ENCODE measurements around the gene HUWE1. TPM values are rescaled to one million over a fixed set of nuclear protein-coding genes. Genes with fewer than 3 reads are reported as not detected.

The HUWE1 gene
- total and polyA plus RNA-seq, 2 donors (not counting 1 experiment from before 2014, with no cell fraction given), result 45.2 to 210 TPM

DNA sequence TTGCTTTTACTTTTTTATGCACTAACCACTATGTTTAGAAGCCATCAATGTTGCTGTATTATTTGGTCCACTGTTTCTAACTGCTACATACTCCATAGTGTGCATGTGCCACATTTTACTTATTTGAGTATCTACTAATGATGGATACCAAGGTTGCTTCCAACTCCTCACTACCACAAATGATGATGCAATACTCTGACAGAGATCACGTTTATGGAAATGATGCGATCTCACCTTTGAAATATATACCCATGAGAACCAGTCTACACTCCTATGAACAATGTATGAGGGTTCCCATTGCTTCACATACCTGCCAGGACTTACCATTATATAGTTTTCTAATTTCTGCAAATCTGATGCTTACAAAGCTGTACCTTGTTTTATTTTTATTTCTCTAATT is 44.2 kb downstream of the HUWE1 start:
- H3K36me3 ChIP-seq (replicated peaks in 1 of 2; ENCODE audit: control extremely low read depth in 1 of 2, control insufficient read depth in 1 of 2, extremely low read depth in 1 of 2, insufficient read depth in 2 of 2, low read length in 1 of 2), result peaks cover 1 to 55% of the 10 kb centered on the region in 2 experiments
- H3K27ac Mint-ChIP-seq, result no peak overlapping the region

DNA sequence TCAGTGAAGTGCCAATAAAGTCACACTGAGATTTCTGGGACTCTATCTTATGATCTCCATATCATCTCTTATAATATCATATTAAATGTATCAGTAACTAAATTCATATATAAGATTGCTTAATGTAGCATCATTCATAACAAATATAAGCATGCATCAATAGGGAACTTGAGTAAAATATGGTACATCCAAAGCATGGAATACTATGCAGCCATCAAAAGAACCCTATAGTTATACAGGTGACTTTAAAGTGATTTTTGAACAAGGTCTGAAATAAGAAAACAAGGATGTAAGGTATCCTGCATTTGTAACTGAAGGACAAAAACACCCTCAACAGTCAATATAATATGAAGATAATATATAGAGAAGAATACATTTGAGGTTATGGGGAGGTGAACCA is 47.3 kb downstream of the HUWE1 start:
- ChIA-PET POLR2A (no interaction called here), CTCF (no interaction called here)
- no peak overlapping the region for H3K9ac ChIP-seq (ENCODE audit: low read length)
- H3K4me2 ChIP-seq (replicated peaks; ENCODE audit: low read depth, low read length, poor library complexity, severe bottlenecking), result no peak overlapping the region
- DNase-seq (no peak), ATAC-seq (ENCODE audit: low read depth) (no peak)
- H3K9me3 ChIP-seq (ENCODE audit: control extremely low read depth in 1 of 3, control insufficient read depth in 2 of 3, insufficient read depth in 1 of 3, low read length in 2 of 3), result no peaks in the 10 kb centered on the region
- no peak overlapping the region for H3K27ac ChIP-seq (ENCODE audit: low read length in 2 of 2)
- intact Hi-C loops (cut with micrococcal nuclease), result no loop called here
- H3K79me2 ChIP-seq (ENCODE audit: control insufficient read depth, insufficient read depth, low read length), result no peaks in the 10 kb centered on the region
- H3K36me3 ChIP-seq (replicated peaks in 1 of 2; ENCODE audit: control extremely low read depth in 1 of 2, control insufficient read depth in 1 of 2, extremely low read depth in 1 of 2, insufficient read depth in 2 of 2, low read length in 1 of 2), result peaks cover 4 to 41% of the 10 kb centered on the region in 2 experiments
- Mint-ChIP-seq H3K4me1 (no peaks in the 10 kb centered on the region), H3K27me3 (no peaks in the 10 kb centered on the region), H3K9me3 (ENCODE audit: insufficient read depth) (no peaks in the 10 kb centered on the region), H3K27ac (no peak overlapping the region), H3K4me3 (no peak overlapping the region)
- no peaks in the 10 kb centered on the region for H3K4me1 ChIP-seq (ENCODE audit: control insufficient read depth in 2 of 2, insufficient read depth in 2 of 2, low read length in 2 of 2)
- H3K4me3 ChIP-seq (ENCODE audit: control extremely low read depth in 1 of 5, extremely low read depth in 1 of 5, insufficient read depth in 1 of 5, low read depth in 2 of 5, low read length in 4 of 5), result no peak overlapping the region
- H4K20me1 ChIP-seq (ENCODE audit: control insufficient read depth, insufficient read depth, low read length, poor library complexity, severe bottlenecking), result no peaks in the 10 kb centered on the region
- no peaks in the 10 kb centered on the region for H3K27me3 ChIP-seq (replicated peaks in 1 of 4; ENCODE audit: control extremely low read depth in 1 of 4, control insufficient read depth in 3 of 4, insufficient read depth in 4 of 4, low read length in 3 of 4)
- TF ChIP-seq, protein P1, sequence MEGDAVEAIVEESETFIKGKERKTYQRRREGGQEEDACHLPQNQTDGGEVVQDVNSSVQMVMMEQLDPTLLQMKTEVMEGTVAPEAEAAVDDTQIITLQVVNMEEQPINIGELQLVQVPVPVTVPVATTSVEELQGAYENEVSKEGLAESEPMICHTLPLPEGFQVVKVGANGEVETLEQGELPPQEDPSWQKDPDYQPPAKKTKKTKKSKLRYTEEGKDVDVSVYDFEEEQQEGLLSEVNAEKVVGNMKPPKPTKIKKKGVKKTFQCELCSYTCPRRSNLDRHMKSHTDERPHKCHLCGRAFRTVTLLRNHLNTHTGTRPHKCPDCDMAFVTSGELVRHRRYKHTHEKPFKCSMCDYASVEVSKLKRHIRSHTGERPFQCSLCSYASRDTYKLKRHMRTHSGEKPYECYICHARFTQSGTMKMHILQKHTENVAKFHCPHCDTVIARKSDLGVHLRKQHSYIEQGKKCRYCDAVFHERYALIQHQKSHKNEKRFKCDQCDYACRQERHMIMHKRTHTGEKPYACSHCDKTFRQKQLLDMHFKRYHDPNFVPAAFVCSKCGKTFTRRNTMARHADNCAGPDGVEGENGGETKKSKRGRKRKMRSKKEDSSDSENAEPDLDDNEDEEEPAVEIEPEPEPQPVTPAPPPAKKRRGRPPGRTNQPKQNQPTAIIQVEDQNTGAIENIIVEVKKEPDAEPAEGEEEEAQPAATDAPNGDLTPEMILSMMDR (IDR thresholded peaks at IDR 0.05), result no peak
- TF ChIP-seq EZH2 (IDR thresholded peaks at IDR 0.05; ENCODE audit: borderline replicate concordance, insufficient read depth, low read depth, low read length, poor library complexity, severe bottlenecking), result no peak
- no peak overlapping the region for H2AFZ ChIP-seq (ENCODE audit: insufficient read depth, low read depth, low read length, poor library complexity, severe bottlenecking)

More for the DNA sequence above, 44.2 kb downstream of the HUWE1 start:
- H3K4me3 ChIP-seq (ENCODE audit: control extremely low read depth in 1 of 5, extremely low read depth in 1 of 5, insufficient read depth in 1 of 5, low read depth in 2 of 5, low read length in 4 of 5), result no peak overlapping the region
- H4K20me1 ChIP-seq (ENCODE audit: control insufficient read depth, insufficient read depth, low read length, poor library complexity, severe bottlenecking), result peaks cover 2% of the 10 kb centered on the region
- WGBS (ENCODE audit: insufficient coverage), result no CpG with 5 or more reads among the region's 2 CpGs
- H3K4me1 Mint-ChIP-seq, result no peaks in the 10 kb centered on the region
- no peak for TF ChIP-seq EZH2 (IDR thresholded peaks at IDR 0.05; ENCODE audit: borderline replicate concordance, insufficient read depth, low read depth, low read length, poor library complexity, severe bottlenecking)
- TF ChIP-seq, protein P1 (IDR thresholded peaks at IDR 0.05), result no peak
- intact Hi-C loops (cut with micrococcal nuclease), result loop anchor here (5.0 kb wide), 1 partner anchor 35 kb away; no protein-coding TSS in a partner anchor
- H3K79me2 ChIP-seq (ENCODE audit: control insufficient read depth, insufficient read depth, low read length), result peaks cover 5% of the 10 kb centered on the region
- H3K27me3 ChIP-seq (replicated peaks in 1 of 4; ENCODE audit: control extremely low read depth in 1 of 4, control insufficient read depth in 3 of 4, insufficient read depth in 4 of 4, low read length in 3 of 4), result no peaks in the 10 kb centered on the region
- ChIA-PET POLR2A (no interaction called here), CTCF (no interaction called here)
- no peaks in the 10 kb centered on the region for H3K9me3 ChIP-seq (ENCODE audit: control extremely low read depth in 1 of 3, control insufficient read depth in 2 of 3, insufficient read depth in 1 of 3, low read length in 2 of 3)
- no peak overlapping the region for H3K4me2 ChIP-seq (replicated peaks; ENCODE audit: low read depth, low read length, poor library complexity, severe bottlenecking)
- no peak for DNase-seq
- H3K4me3 Mint-ChIP-seq, result no peak overlapping the region
- no peak overlapping the region for H2AFZ ChIP-seq (ENCODE audit: insufficient read depth, low read depth, low read length, poor library complexity, severe bottlenecking)
- no peaks in the 10 kb centered on the region for H3K27me3 Mint-ChIP-seq
- H3K9me3 Mint-ChIP-seq (ENCODE audit: insufficient read depth), result no peaks in the 10 kb centered on the region
- H3K4me1 ChIP-seq (ENCODE audit: control insufficient read depth in 2 of 2, insufficient read depth in 2 of 2, low read length in 2 of 2), result no peaks in the 10 kb centered on the region
- ATAC-seq (ENCODE audit: low read depth), result no peak
- H3K27ac ChIP-seq (ENCODE audit: low read length in 2 of 2), result no peak overlapping the region
- H3K9ac ChIP-seq (ENCODE audit: low read length), result no peak overlapping the region
